Esophagus squamous epithelium (tissue), 4 donors: ENCODE data around the gene FAM20C.

Source experiments
- POLR2A ChIP-seq, 4 donors: fragments of 450-650 bp; IDR thresholded peaks; one replicate each; pipeline ENCODE4 v1.6.1; 2017; ENCODE audit warnings: antibody characterized with exemption in 4 of 4, mild to moderate bottlenecking in 4 of 4, moderate library complexity in 3 of 4
- TF ChIP-seq, protein P1 (sequence below), 6 experiments: fragments of 450-650 bp in 4 of 6; fragments of 200-600 bp in 2 of 6; sonication (generic) in 2 of 6; IDR thresholded peaks; one replicate each; pipeline ENCODE4 v1.5.1; 2016 to 2019; ENCODE audit warnings: antibody characterized with exemption in 6 of 6, mild to moderate bottlenecking in 4 of 6, moderate library complexity in 4 of 6

DNA sequence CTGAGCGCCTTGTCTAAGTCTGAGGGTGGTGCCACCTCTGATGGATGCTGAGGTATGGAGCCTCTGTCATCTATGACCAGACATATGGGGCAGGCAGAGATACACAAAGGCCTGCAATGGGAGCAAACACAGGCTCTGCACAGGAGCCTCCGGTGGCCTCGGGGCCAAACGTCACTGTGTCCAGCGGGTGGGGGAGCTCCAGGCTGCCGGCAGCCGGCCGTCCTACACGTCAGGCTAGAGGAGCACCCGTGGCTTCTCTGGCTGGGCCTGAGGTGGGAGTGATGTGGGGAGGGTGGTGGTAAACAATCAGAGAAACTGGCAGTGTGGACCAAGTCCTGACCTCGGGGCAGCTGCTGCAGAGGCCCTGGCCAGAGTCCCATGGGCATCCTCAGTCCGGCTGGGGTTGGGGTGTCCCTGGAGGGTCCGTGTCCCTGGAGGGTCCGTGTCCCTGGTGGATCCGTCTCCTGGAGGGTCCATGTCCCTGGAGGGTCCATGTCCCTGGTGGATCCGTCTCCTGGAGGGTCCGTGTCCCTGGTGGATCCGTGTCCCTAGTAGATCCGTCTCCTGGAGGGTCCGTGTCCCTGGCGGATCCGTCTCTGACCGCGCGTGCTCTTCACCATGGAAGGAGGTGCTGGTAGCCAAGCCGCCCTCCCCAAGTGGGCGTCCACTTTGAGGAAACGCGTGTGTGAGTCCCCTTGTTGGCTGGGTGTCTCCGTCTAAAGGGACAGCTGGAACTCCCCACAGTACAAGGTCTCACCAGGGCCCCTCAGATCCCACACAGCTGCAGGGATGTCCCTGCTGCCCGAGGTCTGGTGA, 24.2 kb upstream of the FAM20C start:
- TF ChIP-seq, protein P1, sequence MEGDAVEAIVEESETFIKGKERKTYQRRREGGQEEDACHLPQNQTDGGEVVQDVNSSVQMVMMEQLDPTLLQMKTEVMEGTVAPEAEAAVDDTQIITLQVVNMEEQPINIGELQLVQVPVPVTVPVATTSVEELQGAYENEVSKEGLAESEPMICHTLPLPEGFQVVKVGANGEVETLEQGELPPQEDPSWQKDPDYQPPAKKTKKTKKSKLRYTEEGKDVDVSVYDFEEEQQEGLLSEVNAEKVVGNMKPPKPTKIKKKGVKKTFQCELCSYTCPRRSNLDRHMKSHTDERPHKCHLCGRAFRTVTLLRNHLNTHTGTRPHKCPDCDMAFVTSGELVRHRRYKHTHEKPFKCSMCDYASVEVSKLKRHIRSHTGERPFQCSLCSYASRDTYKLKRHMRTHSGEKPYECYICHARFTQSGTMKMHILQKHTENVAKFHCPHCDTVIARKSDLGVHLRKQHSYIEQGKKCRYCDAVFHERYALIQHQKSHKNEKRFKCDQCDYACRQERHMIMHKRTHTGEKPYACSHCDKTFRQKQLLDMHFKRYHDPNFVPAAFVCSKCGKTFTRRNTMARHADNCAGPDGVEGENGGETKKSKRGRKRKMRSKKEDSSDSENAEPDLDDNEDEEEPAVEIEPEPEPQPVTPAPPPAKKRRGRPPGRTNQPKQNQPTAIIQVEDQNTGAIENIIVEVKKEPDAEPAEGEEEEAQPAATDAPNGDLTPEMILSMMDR (IDR thresholded peaks at IDR 0.05) = no peak
- TF ChIP-seq POLR2A (IDR thresholded peaks at IDR 0.05) = no peak
